RKO (cell line): ENCODE results near the gene S1PR5.
A peak's percentile ranks its signal among the peaks of the same experiment; 100 is the strongest.
"Not testable (repeated sequence)": the region's sequence is repeated elsewhere in the genome, so short reads cannot be mapped to it uniquely, and the experiment has no call there.

Source experiments
- DNase-seq: peaks from one replicate; pipeline ENCODE4 v3.0.0-alpha.2; 2016; ENCODE audit warnings: low spot score

Gene S1PR5

GRCh38 chr19:10544753-10545251 lies 27.6 kb upstream of the S1PR5 start:
- no peak for DNase-seq

GRCh38 chr19:10544242-10544752 lies 27.1 kb upstream of the S1PR5 start:
- no peak for DNase-seq

- DNase-seq, result peak; percentile 71
These were observed 26.4 kb upstream of the S1PR5 start, which contains the start of gene ATG4D for GRCh38 chr19:10543420-10544241. Gene ATG4D, plus strand, starts transcription at chr19:10543904. Its CDS starts 187 bp downstream, at chr19:10544091.

GRCh38 chr19:10543059-10543419 lies 25.8 kb upstream of the S1PR5 start:
- DNase-seq, result no peak

GRCh38 chr19:10539016-10539415 lies 21.8 kb upstream of the S1PR5 start:
- not testable (repeated sequence) for DNase-seq

- DNase-seq, result no peak
These were observed 21.1 kb upstream of the S1PR5 start for GRCh38 chr19:10538204-10538983.

GRCh38 chr19:10537668-10538067 lies 20.4 kb upstream of the S1PR5 start:
- no peak for DNase-seq

GRCh38 chr19:10535613-10536012 lies 18.4 kb upstream of the S1PR5 start:
- DNase-seq, result no peak

GRCh38 chr19:10533646-10534386 lies 16.6 kb upstream of the S1PR5 start:
- no peak for DNase-seq

GRCh38 chr19:10532457-10532856 lies 15.2 kb upstream of the S1PR5 start:
- DNase-seq, result no peak

- DNase-seq, result not testable (repeated sequence)
These were observed 9.6 kb upstream of the S1PR5 start for GRCh38 chr19:10526887-10527286.

GRCh38 chr19:10525636-10526035 lies 8.4 kb upstream of the S1PR5 start:
- no peak for DNase-seq

GRCh38 chr19:10523135-10523636 lies 5.9 kb upstream of the S1PR5 start:
- DNase-seq, result no peak

GRCh38 chr19:10521461-10522171 lies 4.4 kb upstream of the S1PR5 start:
- no peak for DNase-seq

GRCh38 chr19:10520652-10521318 lies 3.5 kb upstream of the S1PR5 start:
- no peak for DNase-seq

GRCh38 chr19:10519421-10519820 lies 2.2 kb upstream of the S1PR5 start:
- DNase-seq, result no peak

- DNase-seq, result no peak
These were observed 1.5 kb upstream of the S1PR5 start for GRCh38 chr19:10518444-10519361.

- DNase-seq, result no peak
These were observed 655 bp upstream of the S1PR5 start for GRCh38 chr19:10517760-10518443.
